GM06990 (cell line): ENCODE measurements around the gene CCDC88C.

ENCODE experiments used
- DNase-seq: peaks from one replicate; pipeline ENCODE4 v3.0.0-alpha.2; 2011; ENCODE audit not compliant: insufficient read length; ENCODE audit errors: extremely low read depth
- H3K27me3 ChIP-seq: replicated peaks from 2 replicates; pipeline ENCODE4 v1.6.0; 2011; ENCODE audit warnings: low read length; ENCODE audit not compliant: control insufficient read depth, insufficient read depth
- H3K36me3 ChIP-seq: 2 replicates; pipeline ENCODE4 v1.5.1; 2011; ENCODE audit warnings: low read length; ENCODE audit not compliant: control insufficient read depth, insufficient read depth
- H3K4me3 ChIP-seq: replicated peaks from 2 replicates; pipeline ENCODE4 v1.5.1; 2011; ENCODE audit warnings: low read depth, mild to moderate bottlenecking, control low read depth, low read length
- TF ChIP-seq, protein P1 (sequence below): IDR thresholded peaks from 2 replicates; pipeline ENCODE4 v1.5.1; 2011; ENCODE audit warnings: low read length, control low read depth, mild to moderate bottlenecking, inconsistent platforms; ENCODE audit not compliant: insufficient read depth, poor library complexity, severe bottlenecking

The CCDC88C gene

DNA sequence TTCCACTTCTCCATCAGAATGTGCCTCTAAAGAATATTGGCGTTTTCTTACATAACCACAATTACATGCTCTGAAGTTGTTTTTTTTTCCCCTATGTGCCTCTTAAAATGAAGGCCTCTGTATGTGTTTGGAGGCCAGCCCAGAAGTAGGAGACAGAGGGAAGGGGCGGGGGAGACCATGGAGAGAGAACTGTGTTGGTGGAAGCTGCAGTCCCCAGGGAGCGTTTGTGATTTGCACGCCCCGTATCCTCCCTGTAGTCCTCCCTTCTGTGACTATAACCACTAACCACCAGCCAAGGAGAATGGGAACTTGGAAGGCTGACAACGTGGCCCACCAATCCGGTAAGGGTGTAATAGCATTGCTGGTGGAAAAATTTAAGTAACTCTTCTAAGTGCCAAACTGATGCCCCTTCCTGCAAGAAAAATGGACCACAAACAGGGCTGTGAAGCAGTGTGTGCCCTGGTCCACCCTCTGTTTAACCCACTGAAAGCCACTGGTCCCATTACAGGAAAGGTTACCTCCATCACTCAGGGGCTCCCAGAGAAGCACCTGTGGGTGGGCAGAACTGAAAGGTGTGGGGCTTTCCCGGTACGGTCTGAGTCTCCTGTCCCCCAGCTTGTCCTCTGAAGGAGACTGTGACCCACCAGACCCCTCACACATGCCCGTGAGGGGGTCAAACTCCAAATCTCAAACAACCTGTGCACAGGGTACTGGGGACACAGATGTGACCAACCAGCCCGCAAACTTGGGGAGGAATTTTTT, 36.8 kb downstream of the CCDC88C start:
- no peak for DNase-seq
- no peaks in the 10 kb centered on the region for H3K27me3 ChIP-seq
- peaks cover 11% of the 10 kb centered on the region for H3K36me3 ChIP-seq
- no peak overlapping the region for H3K4me3 ChIP-seq
- TF ChIP-seq, protein P1, sequence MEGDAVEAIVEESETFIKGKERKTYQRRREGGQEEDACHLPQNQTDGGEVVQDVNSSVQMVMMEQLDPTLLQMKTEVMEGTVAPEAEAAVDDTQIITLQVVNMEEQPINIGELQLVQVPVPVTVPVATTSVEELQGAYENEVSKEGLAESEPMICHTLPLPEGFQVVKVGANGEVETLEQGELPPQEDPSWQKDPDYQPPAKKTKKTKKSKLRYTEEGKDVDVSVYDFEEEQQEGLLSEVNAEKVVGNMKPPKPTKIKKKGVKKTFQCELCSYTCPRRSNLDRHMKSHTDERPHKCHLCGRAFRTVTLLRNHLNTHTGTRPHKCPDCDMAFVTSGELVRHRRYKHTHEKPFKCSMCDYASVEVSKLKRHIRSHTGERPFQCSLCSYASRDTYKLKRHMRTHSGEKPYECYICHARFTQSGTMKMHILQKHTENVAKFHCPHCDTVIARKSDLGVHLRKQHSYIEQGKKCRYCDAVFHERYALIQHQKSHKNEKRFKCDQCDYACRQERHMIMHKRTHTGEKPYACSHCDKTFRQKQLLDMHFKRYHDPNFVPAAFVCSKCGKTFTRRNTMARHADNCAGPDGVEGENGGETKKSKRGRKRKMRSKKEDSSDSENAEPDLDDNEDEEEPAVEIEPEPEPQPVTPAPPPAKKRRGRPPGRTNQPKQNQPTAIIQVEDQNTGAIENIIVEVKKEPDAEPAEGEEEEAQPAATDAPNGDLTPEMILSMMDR = no peak

DNA sequence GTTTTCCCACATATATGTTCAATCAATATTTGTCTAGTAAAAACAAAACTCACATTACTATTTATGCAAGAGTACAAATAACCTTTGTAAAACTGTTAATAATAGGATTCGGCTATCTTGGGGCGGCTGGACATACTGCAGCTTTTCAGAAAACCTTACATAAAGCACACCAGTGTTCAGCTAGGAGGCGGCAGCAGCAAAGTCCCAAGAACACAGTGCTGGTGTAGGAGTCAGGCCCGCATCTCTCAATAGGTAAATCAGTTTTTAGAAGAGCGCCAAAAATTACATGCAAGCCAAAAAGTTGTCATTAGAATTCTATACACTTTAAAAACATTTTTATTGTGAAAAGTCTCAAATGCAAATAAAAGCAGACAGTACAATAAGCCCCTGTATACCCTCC, 37.5 kb downstream of the CCDC88C start:
- Histone ChIP-seq H3K27me3 (no peaks in the 10 kb centered on the region), H3K4me3 (no peak overlapping the region), H3K36me3 (peaks cover 11% of the 10 kb centered on the region)
- TF ChIP-seq, protein P1 = no peak
- no peak for DNase-seq

DNA sequence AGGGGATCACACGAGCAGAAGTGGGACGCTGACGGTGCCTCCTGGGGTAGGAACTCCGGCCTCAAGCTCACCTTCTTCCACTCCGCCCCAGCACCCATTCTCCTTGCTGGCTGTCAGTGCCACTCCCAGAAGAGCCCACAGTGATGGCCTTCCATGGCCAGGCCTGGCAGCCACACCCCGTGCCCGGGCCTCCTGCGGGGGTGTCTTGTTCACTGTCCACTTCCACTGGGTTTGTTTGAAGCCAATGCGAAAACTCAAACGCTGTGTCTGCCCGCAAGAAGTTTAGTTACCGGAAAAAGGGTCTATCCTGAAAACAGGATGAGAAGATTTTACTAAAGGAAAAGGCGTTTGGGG, 38.1 kb downstream of the CCDC88C start:
- no peak for DNase-seq
- Histone ChIP-seq H3K36me3 (peaks cover 10% of the 10 kb centered on the region), H3K4me3 (no peak overlapping the region), H3K27me3 (no peaks in the 10 kb centered on the region)
- TF ChIP-seq, protein P1 = no peak

DNA sequence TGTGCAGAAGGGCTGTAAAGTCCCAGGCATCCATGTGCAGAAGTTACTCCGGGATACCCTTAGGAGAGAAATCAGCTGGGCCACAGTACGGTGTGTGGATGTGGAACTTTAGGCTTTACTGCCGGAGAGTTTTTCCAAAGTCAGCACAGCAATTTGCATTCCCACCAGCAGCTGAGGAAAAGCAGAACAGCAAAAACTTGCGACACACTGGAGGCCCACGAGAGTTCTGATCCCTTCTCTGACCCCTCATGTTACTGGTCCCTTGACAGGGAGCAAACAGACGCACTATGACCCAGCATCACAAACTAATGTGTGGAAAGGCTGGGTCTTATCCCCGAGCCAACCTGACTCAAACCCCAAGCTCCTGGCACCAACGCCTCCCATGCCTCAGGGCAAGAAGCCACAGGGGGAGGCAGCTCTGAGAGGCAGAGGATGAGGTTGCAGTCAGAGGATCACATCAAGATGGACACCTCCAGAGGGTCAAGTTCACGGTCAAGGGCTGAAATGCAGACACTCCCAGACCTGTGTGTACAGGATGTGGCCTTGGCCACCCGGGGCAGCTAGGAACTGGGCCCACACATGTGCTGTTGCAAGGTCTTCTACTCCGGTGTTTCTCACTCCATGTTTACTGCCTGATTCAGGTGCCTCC, 38.6 kb downstream of the CCDC88C start:
- no peak for DNase-seq
- TF ChIP-seq, protein P1 = no peak
- no peak overlapping the region for H3K4me3 ChIP-seq
- no peaks in the 10 kb centered on the region for H3K27me3 ChIP-seq
- peaks cover 9% of the 10 kb centered on the region for H3K36me3 ChIP-seq

DNA sequence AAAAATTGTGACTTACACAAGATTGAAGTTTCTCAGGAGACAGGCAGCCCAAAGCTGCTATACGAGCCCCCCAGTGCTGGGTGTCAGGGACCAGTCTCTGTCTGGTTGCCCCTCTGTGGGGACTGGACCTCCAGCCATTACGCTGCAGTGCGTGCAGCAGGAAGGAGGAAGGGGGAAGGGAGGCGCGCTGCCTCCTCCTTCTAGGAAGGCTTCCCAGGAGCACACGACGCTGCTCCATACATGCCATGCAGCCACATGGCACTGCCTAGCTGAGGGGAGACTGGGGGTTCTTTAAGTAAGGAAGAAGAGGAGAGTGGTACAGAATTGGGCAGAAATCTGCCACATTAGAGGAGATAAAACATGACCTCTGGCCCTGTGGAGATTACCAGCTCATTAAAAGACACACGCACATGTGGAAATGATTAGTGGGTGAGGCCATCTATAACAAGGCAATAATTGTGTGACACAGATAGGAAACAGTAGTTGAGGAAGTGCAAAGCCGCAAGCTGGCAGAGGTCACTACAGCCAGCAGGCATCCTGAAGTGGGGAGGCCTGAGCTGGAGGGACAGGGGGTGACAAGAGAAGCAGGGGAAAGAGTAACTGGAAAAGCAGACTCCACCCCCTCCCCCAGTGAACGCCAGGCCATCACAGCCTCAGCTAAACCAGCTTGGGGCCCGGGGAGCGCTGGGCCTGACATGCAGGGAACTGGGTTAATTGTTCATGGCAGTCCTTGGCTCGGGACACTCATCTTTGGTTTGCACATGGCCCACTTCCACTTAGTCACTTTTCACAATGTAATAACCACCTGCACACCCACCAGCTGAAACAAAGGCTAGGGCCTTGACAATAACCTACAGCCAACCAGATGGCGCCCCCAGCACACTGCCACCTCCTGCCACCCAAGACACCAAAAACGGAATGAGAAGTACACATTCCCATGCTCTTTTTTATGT, 39.6 kb downstream of the CCDC88C start:
- Histone ChIP-seq H3K4me3 (no peak overlapping the region), H3K36me3 (peaks cover 7% of the 10 kb centered on the region), H3K27me3 (no peaks in the 10 kb centered on the region)
- TF ChIP-seq, protein P1 = peak; percentile 15
- no peak for DNase-seq
